Measurements from ENCODE around the gene ELOF1.
"Not testable (repeated sequence)": the region's sequence is repeated elsewhere in the genome, so short reads cannot be mapped to it uniquely, and the experiment has no call there.

The ELOF1 gene

GRCh38 chr19:11578258-11579142, 19.5 kb upstream of the ELOF1 start:
- H3K4me3 ChIP-seq (ENCODE audit: low read depth, low read length) = peak overlapping the region; percentile 52
- TF ChIP-seq, protein P1, sequence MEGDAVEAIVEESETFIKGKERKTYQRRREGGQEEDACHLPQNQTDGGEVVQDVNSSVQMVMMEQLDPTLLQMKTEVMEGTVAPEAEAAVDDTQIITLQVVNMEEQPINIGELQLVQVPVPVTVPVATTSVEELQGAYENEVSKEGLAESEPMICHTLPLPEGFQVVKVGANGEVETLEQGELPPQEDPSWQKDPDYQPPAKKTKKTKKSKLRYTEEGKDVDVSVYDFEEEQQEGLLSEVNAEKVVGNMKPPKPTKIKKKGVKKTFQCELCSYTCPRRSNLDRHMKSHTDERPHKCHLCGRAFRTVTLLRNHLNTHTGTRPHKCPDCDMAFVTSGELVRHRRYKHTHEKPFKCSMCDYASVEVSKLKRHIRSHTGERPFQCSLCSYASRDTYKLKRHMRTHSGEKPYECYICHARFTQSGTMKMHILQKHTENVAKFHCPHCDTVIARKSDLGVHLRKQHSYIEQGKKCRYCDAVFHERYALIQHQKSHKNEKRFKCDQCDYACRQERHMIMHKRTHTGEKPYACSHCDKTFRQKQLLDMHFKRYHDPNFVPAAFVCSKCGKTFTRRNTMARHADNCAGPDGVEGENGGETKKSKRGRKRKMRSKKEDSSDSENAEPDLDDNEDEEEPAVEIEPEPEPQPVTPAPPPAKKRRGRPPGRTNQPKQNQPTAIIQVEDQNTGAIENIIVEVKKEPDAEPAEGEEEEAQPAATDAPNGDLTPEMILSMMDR (IDR thresholded peaks at IDR 0.05; ENCODE audit: borderline replicate concordance, insufficient read depth, low read depth, low read length) = no peak

DNA sequence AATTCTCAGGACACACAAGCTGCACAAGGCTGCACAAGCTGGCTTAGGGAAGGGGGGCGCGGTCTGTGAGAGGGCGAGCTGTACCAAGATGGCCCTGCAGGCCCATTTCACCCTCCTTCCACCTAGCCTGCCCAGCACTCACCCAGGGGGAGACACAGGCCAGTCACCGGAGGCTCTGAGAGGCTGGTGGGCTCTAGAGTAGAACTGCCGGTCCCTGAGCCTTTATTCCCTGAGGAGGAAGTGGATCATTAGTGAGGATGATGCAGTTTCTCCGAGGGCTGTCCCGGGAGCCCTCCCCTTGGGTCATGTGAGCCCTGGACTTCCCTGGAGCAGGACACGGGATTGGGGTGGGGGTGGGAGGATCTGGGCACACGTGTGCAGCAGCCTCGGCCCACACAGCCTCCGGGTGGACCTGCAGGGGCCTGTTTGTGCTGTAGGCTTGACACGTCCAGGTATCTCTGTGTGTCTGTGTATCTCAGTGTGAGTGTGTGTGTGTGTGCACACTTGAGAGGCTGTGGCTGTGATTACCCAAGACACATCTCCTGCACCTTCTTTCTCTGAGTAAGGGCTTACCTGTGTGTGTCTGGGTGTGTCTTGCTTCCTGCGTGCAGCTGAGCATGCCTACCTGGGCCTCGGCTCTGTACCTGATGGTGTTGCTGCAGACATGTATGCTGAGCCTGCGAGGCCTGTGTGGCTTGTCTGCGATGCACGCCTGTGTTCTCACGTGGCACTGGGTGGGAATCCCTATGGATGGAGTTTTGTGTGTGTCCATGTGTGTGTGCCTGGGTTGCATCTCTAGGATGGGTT, 18.6 kb upstream of the ELOF1 start, which contains the start of gene ACP5:
ACP5 (minus strand) TSS at position 195 of the 807 bp plus-strand sequence. CDS start 328 bp downstream, outside the sequence.
- H3K4me3 ChIP-seq (ENCODE audit: low read depth, low read length) = peak within 1 kb of the TSS; percentile 52
- TF ChIP-seq, protein P1 (IDR thresholded peaks at IDR 0.05; ENCODE audit: borderline replicate concordance, insufficient read depth, low read depth, low read length) = no peak

DNA sequence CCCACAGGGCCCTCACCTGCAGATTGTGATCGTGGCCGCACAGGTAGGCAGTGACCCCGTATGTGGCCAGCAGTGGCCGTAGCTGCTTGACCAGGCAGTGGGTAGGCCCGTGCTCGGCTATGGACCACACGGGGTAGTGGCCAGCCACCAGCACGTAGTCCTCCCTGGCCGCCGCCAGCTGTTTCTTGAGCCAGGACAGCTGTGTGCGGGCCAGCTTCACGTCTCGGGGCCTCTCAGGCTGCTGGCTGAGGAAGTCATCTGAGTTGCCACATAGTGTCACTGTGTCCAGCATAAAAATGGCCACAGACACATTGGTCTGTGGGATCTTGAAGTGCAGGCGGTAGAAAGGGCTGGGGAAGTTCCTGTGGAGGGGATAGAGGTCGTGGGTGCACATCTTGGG, 17.2 kb upstream of the ELOF1 start:
- TF ChIP-seq, protein P1 (IDR thresholded peaks at IDR 0.05; ENCODE audit: borderline replicate concordance, insufficient read depth, low read depth, low read length) = no peak
- no peak overlapping the region for H3K4me3 ChIP-seq (ENCODE audit: low read depth, low read length)

DNA sequence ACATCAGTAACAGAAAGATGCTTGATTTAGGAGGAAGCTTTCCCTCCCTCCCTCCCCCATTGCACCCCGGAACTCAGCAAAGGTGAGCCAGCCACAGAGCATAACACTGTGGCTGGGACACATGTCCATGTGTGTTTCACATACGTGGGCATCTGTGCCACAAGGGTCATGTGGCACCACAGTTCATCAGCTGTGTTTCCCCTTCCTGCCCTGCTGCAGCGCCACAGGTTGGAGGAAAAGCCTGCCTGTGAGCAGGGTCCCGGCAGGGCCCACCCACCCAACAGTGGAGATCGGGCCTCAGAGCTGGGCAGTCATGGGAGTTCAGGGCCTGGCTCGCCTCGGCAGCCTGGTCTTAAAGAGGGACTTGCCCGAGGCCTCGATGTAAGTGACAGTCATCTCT, 15.7 kb upstream of the ELOF1 start:
- TF ChIP-seq, protein P1 (IDR thresholded peaks at IDR 0.05; ENCODE audit: borderline replicate concordance, insufficient read depth, low read depth, low read length) = no peak
- no peak overlapping the region for H3K4me3 ChIP-seq (ENCODE audit: low read depth, low read length)

- H3K4me3 ChIP-seq (ENCODE audit: low read depth, low read length) = not testable (repeated sequence)
Observed at GRCh38 chr19:11573763-11574162, 14.7 kb upstream of the ELOF1 start.

DNA sequence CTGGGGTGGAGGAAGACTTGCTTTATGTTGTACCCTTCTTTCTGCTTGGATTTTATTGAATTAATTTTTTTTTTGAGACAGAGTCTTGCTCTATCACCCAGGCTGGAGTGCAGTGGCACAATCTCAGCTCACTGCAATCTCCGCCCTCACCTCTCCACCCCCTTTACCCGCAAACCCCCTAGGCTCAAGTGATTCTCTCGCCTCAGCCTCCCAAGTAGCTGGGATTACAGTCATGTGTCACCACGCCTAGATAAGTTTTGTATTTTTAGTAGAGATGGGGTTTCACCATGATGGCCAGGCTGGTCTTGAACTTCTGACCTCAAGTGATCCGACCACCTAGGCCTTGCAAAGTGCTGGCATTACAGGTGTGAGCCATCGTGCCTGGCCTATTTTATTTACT, 14.3 kb upstream of the ELOF1 start:
- H3K4me3 ChIP-seq (ENCODE audit: low read depth, low read length) = not testable (repeated sequence)

- TF ChIP-seq, protein P1 (IDR thresholded peaks at IDR 0.05; ENCODE audit: borderline replicate concordance, insufficient read depth, low read depth, low read length) = no peak
- H3K4me3 ChIP-seq (ENCODE audit: low read depth, low read length) = no peak overlapping the region
Observed at GRCh38 chr19:11570039-11570462, 11.0 kb upstream of the ELOF1 start.

DNA sequence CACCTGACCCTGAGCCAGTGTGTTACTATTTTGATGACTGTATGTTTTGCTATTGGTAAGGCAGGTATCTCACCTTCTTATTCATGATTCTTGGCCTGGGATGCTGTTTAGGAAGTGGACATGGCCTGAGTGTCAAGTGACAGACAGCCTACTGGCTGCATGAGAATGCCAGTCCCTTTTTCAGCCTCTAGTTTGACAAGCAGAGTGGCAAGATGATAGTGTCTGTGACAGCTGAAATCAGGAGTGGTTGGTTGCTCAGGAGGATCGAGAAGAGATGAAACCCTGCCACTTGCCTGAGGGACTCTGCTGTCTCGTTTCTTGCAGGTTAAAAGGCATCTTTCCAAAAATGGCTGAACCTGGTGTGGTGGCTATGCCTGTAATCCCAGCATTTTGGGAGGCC, 7.1 kb upstream of the ELOF1 start:
- H3K4me3 ChIP-seq (ENCODE audit: low read depth, low read length) = no peak overlapping the region
- TF ChIP-seq, protein P1 (IDR thresholded peaks at IDR 0.05; ENCODE audit: borderline replicate concordance, insufficient read depth, low read depth, low read length) = no peak

DNA sequence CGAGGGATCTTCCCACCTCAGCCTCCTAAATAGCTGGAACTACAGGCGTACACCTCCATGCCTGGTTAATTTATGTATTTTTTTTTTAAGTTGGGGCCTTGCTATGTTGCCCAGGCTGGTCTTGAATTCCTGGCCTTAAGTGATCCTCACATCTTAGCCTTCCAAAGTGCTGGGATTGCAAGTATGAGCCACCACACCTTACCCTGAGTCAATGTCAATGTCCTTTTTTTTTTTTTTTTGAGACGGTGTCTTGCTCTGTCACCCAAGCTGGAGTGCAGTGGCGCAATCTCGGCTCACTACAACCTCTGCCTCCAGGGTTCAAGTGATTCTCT, 6.6 kb upstream of the ELOF1 start:
- H3K4me3 ChIP-seq (ENCODE audit: low read depth, low read length) = not testable (repeated sequence)

DNA sequence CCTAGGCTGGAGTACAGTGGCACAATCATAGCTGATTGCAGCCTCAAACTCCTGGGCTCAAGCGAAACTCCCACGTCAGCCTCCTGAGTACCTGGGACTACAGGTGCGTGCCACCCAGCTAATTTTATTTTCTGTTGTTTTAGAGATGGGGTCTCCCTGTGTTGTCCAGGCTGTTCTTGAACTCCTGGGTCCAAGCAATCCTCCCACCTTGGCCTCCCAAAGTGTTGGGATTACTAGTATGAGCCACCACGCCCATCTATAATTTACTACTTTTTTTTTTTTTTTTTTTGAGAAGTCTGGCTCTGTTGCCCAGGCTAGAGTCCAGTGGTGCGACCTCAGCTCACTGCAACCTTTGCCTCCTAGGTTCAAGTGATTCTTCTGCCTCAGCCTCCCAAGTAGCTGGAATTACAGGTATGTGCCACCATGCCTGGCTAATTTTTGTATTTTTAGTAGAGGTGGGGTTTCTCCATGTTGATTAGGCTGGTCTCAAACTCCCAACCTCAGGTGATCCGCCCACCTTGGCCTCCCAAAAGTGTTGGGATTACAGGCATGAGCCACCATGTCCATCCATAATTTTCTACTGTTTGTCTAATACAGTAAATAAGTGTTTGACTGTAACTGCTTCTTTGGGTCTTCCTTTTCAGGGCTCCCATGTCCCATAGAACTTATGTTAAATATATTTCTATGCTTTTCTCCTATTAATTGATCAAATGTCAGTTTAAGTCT, 5.2 kb upstream of the ELOF1 start:
- H3K4me3 ChIP-seq (ENCODE audit: low read depth, low read length) = not testable (repeated sequence)

Data from GM12875 (cell line).